ENCODE data around the gene LTO1.

The LTO1 gene

DNA sequence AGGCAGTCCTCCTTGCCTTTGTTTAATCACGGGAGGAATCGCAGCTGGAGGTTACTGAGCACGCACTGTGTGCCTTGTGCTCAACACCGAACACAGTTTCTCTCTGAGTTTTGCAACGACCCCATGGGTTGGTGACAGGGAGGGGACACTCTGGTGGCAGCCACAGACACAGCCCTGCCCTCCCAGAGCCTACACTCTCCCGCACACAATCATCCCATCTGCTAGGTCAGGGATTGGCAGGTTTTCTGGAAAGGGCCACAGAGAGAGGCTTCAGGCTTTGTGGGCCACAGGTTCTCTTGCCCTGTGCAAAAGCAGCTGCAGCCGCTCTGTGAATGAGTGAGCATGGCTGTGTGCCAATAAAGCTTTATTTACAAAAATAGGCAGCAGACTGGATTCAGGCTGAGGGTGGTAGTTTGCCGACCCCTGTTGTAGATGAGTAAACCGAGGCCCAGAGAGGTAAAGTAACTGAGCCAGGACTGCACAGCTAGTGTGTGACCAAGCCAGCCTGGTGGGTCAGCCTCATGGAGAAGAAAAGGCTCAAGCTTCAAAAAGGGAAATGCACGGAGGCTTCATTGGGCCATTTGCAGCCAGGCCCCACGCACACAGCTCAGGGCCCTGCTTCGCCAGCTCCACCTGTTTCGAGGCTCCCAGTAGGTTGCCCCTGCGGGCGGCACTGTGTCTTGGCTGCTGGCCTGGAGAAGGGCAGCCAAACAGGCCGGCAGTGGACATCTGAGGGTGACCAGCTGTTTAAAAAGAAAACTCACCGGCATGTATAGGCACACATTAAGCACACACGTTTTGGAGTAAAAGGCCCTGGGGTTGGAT is 16.3 kb downstream of the LTO1 start:
- DNase-seq (ENCODE audit: low read depth in 1 of 2, low spot score in 1 of 2): no peak

- DNase-seq (ENCODE audit: low read depth in 1 of 2, low spot score in 1 of 2): no peak
Measured at GRCh38 chr11:69657911-69658625, 17.1 kb downstream of the LTO1 start.

DNA sequence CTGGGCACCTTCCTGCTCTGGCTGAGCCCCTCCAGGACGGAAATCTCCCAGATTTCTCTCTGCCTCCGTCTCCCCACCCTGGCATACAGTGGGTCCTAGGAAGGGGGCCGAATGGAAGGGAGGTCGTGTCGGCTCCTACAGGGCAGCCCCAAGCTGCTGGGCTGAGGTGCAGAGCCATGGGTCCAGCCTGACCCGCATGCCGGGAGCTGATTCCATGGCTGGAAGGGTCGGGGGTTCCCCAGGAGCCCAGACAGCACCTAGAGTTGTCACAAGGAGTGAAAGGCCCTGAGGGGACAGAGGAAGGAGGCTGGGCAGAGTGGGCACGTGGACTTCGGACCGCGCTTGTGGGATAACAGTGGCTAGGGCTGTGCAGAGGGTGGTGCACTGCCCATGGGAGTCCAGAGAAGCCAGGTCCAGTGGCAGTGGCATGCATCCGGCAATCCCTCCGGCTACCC is 17.7 kb downstream of the LTO1 start:
- no peak for DNase-seq (ENCODE audit: low read depth in 1 of 2, low spot score in 1 of 2)

DNA sequence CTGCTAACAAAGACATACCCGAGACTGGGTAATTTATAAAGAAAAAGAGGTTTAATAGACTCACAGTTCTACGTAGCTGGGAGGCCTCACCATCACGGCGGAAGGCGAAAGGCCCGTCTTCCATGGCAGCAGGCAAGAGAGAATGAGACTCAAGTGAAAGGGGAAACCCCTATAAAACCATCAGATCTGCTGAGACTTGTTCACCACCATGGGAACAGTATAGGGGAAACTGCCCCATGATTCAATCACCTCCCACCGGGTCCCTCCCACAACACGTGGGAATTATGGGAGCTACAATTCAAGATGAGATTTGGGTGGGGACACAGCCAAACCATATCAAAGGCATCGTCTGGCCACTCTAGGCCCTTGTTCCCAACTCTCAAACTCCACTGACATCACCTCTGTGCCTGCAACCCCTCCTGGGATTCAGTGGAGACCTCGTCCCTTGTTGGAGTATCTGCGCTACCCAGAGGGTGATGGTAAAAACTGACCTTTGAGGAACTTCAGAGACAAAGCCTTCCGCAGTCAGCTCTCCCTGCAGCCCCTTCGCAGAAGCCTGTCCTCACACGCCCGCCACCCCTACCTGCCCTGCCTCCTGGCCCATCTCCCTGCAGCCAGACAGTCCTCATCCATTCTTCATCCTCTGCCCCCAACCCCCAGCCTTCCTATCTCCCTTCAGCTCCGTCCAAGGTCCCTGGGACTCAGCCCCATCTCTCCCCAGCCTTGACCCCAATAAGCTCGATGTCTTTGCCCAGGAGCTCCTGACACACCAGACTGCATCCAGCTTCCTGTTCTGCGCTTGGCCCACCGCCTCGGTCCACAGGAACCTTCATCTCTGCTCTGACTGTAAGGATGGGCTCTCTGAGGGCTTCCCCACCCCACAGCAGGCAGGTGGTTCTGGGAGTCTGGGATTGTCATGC is 18.4 kb downstream of the LTO1 start:
- DNase-seq (ENCODE audit: low read depth in 1 of 2, low spot score in 1 of 2): no peak

GRCh38 chr11:69655479-69656428 is 19.4 kb downstream of the LTO1 start:
- no peak for DNase-seq (ENCODE audit: low read depth in 1 of 2, low spot score in 1 of 2)

GRCh38 chr11:69654660-69655478 is 20.3 kb downstream of the LTO1 start:
- no peak for DNase-seq (ENCODE audit: low read depth in 1 of 2, low spot score in 1 of 2)

- no peak for DNase-seq (ENCODE audit: low read depth in 1 of 2, low spot score in 1 of 2)
Measured at GRCh38 chr11:69654001-69654659, 21.0 kb downstream of the LTO1 start.

DNA sequence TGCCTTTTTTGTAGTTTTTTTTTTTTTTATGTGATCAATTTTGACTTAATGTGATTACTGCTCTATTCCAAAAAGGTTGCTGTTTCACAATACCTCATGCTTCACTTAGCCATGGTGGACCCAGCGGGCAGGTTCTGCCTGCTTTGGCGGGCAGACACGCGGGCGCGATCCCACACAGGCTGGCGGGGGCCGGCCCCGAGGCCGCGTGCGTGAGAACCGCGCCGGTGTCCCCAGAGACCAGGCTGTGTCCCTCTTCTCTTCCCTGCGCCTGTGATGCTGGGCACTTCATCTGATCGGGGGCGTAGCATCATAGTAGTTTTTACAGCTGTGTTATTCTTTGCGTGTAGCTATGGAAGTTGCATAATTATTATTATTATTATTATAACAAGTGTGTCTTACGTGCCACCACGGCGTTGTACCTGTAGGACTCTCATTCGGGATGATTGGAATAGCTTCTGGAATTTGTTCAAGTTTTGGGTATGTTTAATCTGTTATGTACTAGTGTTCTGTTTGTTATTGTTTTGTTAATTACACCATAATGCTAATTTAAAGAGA is 21.7 kb downstream of the LTO1 start:
- no peak for DNase-seq (ENCODE audit: low read depth in 1 of 2, low spot score in 1 of 2)

DNA sequence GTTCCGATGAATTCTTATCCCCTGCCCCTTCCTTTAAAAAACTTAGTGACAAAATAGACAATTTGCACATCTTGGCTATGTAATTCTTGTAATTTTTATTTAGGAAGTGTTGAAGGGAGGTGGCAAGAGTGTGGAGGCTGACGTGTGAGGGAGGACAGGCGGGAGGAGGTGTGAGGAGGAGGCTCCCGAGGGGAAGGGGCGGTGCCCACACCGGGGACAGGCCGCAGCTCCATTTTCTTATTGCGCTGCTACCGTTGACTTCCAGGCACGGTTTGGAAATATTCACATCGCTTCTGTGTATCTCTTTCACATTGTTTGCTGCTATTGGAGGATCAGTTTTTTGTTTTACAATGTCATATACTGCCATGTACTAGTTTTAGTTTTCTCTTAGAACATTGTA is 22.2 kb downstream of the LTO1 start:
- DNase-seq (ENCODE audit: low read depth in 1 of 2, low spot score in 1 of 2): no peak

- no peak for DNase-seq (ENCODE audit: low read depth in 1 of 2, low spot score in 1 of 2)
Measured at GRCh38 chr11:69651834-69652620, 23.1 kb downstream of the LTO1 start.

DNA sequence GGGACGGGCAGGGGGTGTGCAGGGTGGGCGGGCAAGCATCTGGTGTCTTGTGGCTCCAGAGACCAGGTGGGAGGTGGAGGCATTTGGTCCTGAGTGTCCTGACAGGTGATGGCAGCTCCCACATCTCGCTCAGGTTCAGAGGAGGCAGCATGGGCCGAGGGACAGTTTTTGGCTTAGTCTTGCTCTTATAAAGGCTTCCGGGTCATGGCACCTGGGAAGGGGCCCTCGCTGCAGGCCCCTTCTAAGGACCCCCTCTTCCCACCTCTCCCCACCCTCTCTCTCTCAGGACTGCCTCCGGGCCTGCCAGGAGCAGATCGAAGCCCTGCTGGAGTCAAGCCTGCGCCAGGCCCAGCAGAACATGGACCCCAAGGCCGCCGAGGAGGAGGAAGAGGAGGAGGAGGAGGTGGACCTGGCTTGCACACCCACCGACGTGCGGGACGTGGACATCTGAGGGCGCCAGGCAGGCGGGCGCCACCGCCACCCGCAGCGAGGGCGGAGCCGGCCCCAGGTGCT is 24.3 kb downstream of the LTO1 start:
- DNase-seq (ENCODE audit: low read depth in 1 of 2, low spot score in 1 of 2): no peak

DNA sequence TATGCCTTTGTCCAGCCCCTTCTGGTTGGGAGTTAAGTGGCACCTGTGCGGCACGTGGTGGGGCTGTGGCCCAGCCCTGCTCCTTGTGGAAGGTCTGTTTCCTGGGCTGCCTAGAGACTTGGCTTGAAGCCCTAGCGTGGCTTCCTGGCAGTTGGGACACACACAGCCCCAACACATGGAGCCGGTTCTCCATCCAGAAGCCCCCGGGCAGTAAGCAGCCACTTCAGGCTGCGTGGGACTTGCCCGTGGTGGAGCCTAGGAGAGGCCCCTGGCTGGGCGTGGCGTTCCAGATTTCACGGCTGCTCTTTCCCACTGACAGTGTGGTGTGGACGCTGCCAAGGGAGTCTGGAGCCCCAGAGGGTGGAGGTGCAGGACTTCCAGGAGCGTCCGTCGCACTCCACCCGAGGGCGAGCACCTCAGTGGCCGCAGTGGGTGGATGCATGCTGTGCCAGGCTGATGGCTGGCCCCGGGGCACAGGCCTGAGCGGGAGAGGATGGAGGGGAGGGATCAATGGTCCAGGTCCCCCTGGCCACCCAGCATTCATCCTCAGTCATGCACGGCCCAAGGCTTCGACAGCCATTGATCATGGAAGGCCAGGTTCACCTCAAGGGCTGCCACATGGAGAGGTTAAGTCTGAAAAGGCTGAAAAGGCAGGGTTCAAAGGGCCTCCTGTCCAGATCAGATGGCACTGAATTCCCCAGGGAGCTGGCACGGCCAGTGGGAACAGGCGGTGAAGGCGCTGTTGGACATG is 24.9 kb downstream of the LTO1 start:
- no peak for DNase-seq (ENCODE audit: low read depth in 1 of 2, low spot score in 1 of 2)

DNA sequence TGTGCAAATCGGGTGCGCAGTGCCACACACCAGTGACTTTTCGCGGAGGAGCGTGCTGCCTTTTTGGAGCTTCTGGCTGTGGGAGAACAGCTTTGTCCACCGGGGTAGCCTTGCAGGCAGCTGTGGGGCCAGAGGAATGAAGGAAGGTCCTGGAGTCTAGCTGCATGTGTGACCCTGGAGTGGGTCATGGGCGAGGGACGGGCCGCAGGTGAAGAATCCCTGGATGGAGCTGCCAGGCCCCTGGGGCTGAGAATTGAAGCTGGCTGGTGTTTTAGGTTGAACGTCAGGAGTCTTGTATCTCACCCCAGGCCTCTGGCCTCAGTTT is 25.6 kb downstream of the LTO1 start:
- no peak for DNase-seq (ENCODE audit: low read depth in 1 of 2, low spot score in 1 of 2)

- no peak for DNase-seq (ENCODE audit: low read depth in 1 of 2, low spot score in 1 of 2)
Measured at GRCh38 chr11:69648679-69649575, 26.2 kb downstream of the LTO1 start.

DNA sequence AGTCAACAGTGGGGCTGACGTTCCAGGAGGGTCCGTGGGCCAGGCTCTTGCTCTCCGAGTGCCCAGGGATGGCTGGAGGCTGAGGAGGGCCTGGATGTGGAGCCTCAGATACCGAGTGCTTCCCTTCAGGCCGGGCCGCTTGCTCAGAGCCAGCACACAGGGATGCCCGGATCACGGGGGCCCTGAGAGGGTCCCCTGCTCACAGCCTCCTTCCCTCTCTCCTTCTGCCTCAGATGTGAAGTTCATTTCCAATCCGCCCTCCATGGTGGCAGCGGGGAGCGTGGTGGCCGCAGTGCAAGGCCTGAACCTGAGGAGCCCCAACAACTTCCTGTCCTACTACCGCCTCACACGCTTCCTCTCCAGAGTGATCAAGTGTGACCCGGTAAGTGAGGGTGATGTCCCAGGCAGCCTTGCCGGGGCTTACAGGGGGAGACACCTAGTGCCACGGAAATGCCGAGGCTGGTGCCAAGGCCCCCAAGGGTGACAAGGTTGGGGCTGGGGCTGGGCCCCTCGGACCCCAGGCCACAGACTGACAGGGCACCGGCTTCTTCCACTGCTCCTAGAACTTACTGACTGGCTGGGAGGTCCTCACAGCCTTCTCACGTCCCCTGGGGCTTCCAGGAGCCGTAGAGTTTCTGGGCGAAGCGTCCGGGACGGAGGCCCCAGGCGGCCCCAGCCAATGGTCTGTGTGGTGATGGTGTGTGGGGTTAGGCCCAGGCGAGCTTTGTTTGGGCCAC is 27.2 kb downstream of the LTO1 start:
- DNase-seq (ENCODE audit: low read depth in 1 of 2, low spot score in 1 of 2): no peak

All from activated CD4-positive, alpha-beta T cell treated with anti-CD3 and anti-CD28 coated beads, Interleukin-2, amount 50 U/mL, for 24 hours (primary cell).